B cell (primary cell): ENCODE data around the gene ZSWIM9. TPM values are rescaled to one million over a fixed set of nuclear protein-coding genes. Genes with fewer than 3 reads are reported as not detected.

ENCODE experiments used
- ATAC-seq: fragments of 200-7000 bp; cut with Tn5 transposase; one replicate; pipeline ENCODE4 v1.10.0; 2021; ENCODE audit warnings: low read depth, mild to moderate bottlenecking, moderate number of reproducible peaks, moderate library complexity
- CTCF ChIA-PET: fragments of 350-600 bp; sonication (Branson Sonifier 250); formaldehyde crosslinking; loops from one replicate; lab custom pipeline; 2021; ENCODE audit warnings: antibody characterized with exemption, inconsistent platforms; lab: Charles Lee
- POLR2A ChIA-PET: fragments of 350-600 bp; sonication (Branson Sonifier 250); formaldehyde crosslinking; loops from one replicate; lab custom pipeline; 2021; ENCODE audit warnings: antibody characterized with exemption; lab: Charles Lee
- DNase-seq: peaks from one replicate; pipeline ENCODE4 v3.0.0; 2013
- H2AFZ ChIP-seq: 2 replicates; pipeline ENCODE4 v1.6.1; 2012; ENCODE audit warnings: mild to moderate bottlenecking, low read depth, low read length; ENCODE audit not compliant: insufficient read depth, poor library complexity, severe bottlenecking
- H3K27ac ChIP-seq, 2 donors: 1 replicate in 1 of 2; 2 replicates in 1 of 2; pipeline ENCODE4 v1.5.1; 2012 to 2013; ENCODE audit warnings: low read length in 2 of 2, mild to moderate bottlenecking in 2 of 2, moderate library complexity in 1 of 2
- H3K27me3 ChIP-seq, 4 experiments: fragments of 200-600 bp in 1 of 4; sonication (generic) in 1 of 4; replicated peaks in 1 of 4; 1 replicate in 2 of 4; 2 replicates in 2 of 4; pipeline versions ENCODE4 v1.6.1 to v1.7.0; 2013 to 2016; ENCODE audit warnings: low read length in 3 of 4, mild to moderate bottlenecking in 2 of 4, mixed read lengths in 1 of 4, moderate library complexity in 1 of 4; ENCODE audit not compliant: insufficient read depth in 4 of 4, control insufficient read depth in 3 of 4; ENCODE audit errors: control extremely low read depth in 1 of 4
- H3K36me3 ChIP-seq, 2 experiments: replicated peaks in 1 of 2; 1 replicate in 1 of 2; 2 replicates in 1 of 2; pipeline versions ENCODE4 v1.6.1 to v1.7.1; 2013; ENCODE audit warnings: low read length in 1 of 2; ENCODE audit not compliant: insufficient read depth in 2 of 2, control insufficient read depth in 1 of 2; ENCODE audit errors: control extremely low read depth in 1 of 2, extremely low read depth in 1 of 2
- H3K4me1 ChIP-seq, 2 donors: fragments of 200-600 bp in 1 of 2; sonication (generic) in 1 of 2; 1 replicate in 1 of 2; 2 replicates in 1 of 2; pipeline versions ENCODE4 v1.5.1 to v1.6.1; 2013 to 2017; ENCODE audit warnings: low read length in 2 of 2; ENCODE audit not compliant: control insufficient read depth in 2 of 2, insufficient read depth in 2 of 2
- H3K4me2 ChIP-seq: replicated peaks from 2 replicates; pipeline ENCODE3; 2012; ENCODE audit warnings: mild to moderate bottlenecking, low read depth, low read length; ENCODE audit not compliant: poor library complexity, severe bottlenecking
- H3K4me3 ChIP-seq, 5 experiments: fragments of 200-600 bp in 1 of 5; sonication (generic) in 1 of 5; 1 replicate in 3 of 5; 2 replicates in 2 of 5; pipeline versions ENCODE4 v1.5.1 to v1.7.0; 2011 to 2016; ENCODE audit warnings: low read length in 4 of 5, mild to moderate bottlenecking in 4 of 5, low read depth in 2 of 5, control low read depth in 1 of 5, moderate library complexity in 1 of 5; ENCODE audit not compliant: insufficient read depth in 1 of 5; ENCODE audit errors: control extremely low read depth in 1 of 5, extremely low read depth in 1 of 5
- H3K79me2 ChIP-seq: fragments of 200-600 bp; sonication (generic); one replicate; pipeline ENCODE4 v1.6.0; 2016; ENCODE audit warnings: low read length; ENCODE audit not compliant: control insufficient read depth, insufficient read depth
- H3K9ac ChIP-seq: fragments of 200-600 bp; sonication (generic); 2 replicates; pipeline ENCODE4 v1.6.1; 2017; ENCODE audit warnings: mild to moderate bottlenecking, low read length, moderate library complexity
- H3K9me3 ChIP-seq, 3 donors: one replicate each; pipeline versions ENCODE4 v1.6.1 to v1.7.1; 2013; ENCODE audit warnings: low read length in 2 of 3; ENCODE audit not compliant: control insufficient read depth in 2 of 3, insufficient read depth in 1 of 3; ENCODE audit errors: control extremely low read depth in 1 of 3
- H4K20me1 ChIP-seq: 2 replicates; pipeline ENCODE4 v1.6.0; 2012; ENCODE audit warnings: mild to moderate bottlenecking, low read length; ENCODE audit not compliant: insufficient read depth, control insufficient read depth, poor library complexity, severe bottlenecking
- H3K27ac Mint-ChIP-seq: one replicate; pipeline ENCODE4 v1.8.0; 2021; ENCODE audit warnings: mixed read lengths
- H3K27me3 Mint-ChIP-seq: one replicate; pipeline ENCODE4 v1.8.0; 2021; ENCODE audit warnings: mixed read lengths
- H3K4me1 Mint-ChIP-seq: one replicate; pipeline ENCODE4 v1.8.0; 2021; ENCODE audit warnings: mixed read lengths
- H3K4me3 Mint-ChIP-seq: one replicate; pipeline ENCODE4 v1.8.0; 2021; ENCODE audit warnings: mixed read lengths
- H3K9me3 Mint-ChIP-seq: one replicate; pipeline ENCODE4 v1.8.0; 2022; ENCODE audit warnings: mixed read lengths; ENCODE audit not compliant: insufficient read depth
- CTCF ChIP-seq: fragments of 200-600 bp; IDR thresholded peaks from one replicate; pipeline ENCODE4 v1.8.0; 2022; ENCODE audit warnings: antibody characterized with exemption, mild to moderate bottlenecking
- EZH2 ChIP-seq: IDR thresholded peaks from 2 replicates; pipeline ENCODE4 v1.6.1; 2012; ENCODE audit warnings: borderline replicate concordance, low read depth, mild to moderate bottlenecking, moderate library complexity, low read length; ENCODE audit not compliant: insufficient read depth, poor library complexity, severe bottlenecking
- WGBS: methylation state at CpG from one replicate; pipeline ENCODE4 v1.1.5; 2013; ENCODE audit warnings: missing lambda C conversion rate; ENCODE audit not compliant: insufficient coverage; 5-methylcytosine and 5-hydroxymethylcytosine counted together
- intact Hi-C: fragments of 100-400 bp; cut with micrococcal nuclease; formaldehyde crosslinking; loops from one replicate; pipeline ENCODE4 v1.10.0; 2022
- polyA plus RNA-seq: library from polyadenylated mRNA; depleted of rRNA; stranded (reverse); fragments of >200 nt; gene quantifications from 2 replicates; pipeline ENCODE4 v1.2.3, GENCODE V29; 2012
- total RNA-seq, 2 donors: library from RNA; stranded (reverse); fragments of 120-200 nt in 1 of 2; gene quantifications; 1 replicate in 1 of 2; 2 replicates in 1 of 2; pipeline versions ENCODE4 v1.2.3 to v1.2.4, GENCODE V29; 2013 to 2022

Gene ZSWIM9
- total and polyA plus RNA-seq, 2 donors (not counting 1 experiment from before 2014, with no cell fraction given), result 1.7 to 15.7 TPM

- peaks cover 0 to 14% of the 10 kb centered on the region in 2 experiments for H3K36me3 ChIP-seq
- ATAC-seq (no peak), DNase-seq (no peak)
- H3K4me3 ChIP-seq, result no peak overlapping the region
- H3K27ac ChIP-seq, result no peak overlapping the region
- Mint-ChIP-seq H3K9me3 (no peaks in the 10 kb centered on the region), H3K4me3 (no peak overlapping the region), H3K4me1 (peaks cover 20% of the 10 kb centered on the region), H3K27me3 (no peaks in the 10 kb centered on the region), H3K27ac (no peak overlapping the region)
- CTCF ChIA-PET, result no interaction called here
- TF ChIP-seq CTCF (no peak), EZH2 (no peak)
- H3K27me3 ChIP-seq, result no peaks in the 10 kb centered on the region
- H3K9ac ChIP-seq, result no peak overlapping the region
- intact Hi-C loops, result no loop called here
- peaks cover 15 to 20% of the 10 kb centered on the region in 2 donors for H3K4me1 ChIP-seq
- no peak overlapping the region for H2AFZ ChIP-seq
- peaks cover 0 to 12% (median 0%) of the 10 kb centered on the region in 3 donors for H3K9me3 ChIP-seq
- POLR2A ChIA-PET, result no interaction called here
- H4K20me1 ChIP-seq, result no peaks in the 10 kb centered on the region
- no peak overlapping the region for H3K4me2 ChIP-seq
- 92% methylated on average over 13 of the region's 14 CpGs for WGBS
- no peaks in the 10 kb centered on the region for H3K79me2 ChIP-seq
Observed at GRCh38 chr19:48121066-48121465, 49.4 kb upstream of the ZSWIM9 start.

- Mint-ChIP-seq H3K27me3 (no peaks in the 10 kb centered on the region), H3K27ac (peak overlapping the region; percentile 75), H3K4me1 (peaks cover 20% of the 10 kb centered on the region), H3K9me3 (no peaks in the 10 kb centered on the region), H3K4me3 (peak overlapping the region; percentile 19)
- POLR2A ChIA-PET, result no interaction called here
- H4K20me1 ChIP-seq, result no peaks in the 10 kb centered on the region
- H3K9me3 ChIP-seq, result peaks cover 0 to 12% (median 0%) of the 10 kb centered on the region in 3 donors
- CTCF ChIA-PET, result no interaction called here
- intact Hi-C loops, result no loop called here
- H3K4me2 ChIP-seq, result peak overlapping the region; percentile 64
- H3K79me2 ChIP-seq, result no peaks in the 10 kb centered on the region
- H3K4me1 ChIP-seq, result peaks cover 15 to 20% of the 10 kb centered on the region in 2 donors
- peaks cover 0 to 14% of the 10 kb centered on the region in 2 experiments for H3K36me3 ChIP-seq
- peak overlapping the region; percentile 58 for H2AFZ ChIP-seq
- 21% methylated on average over 9 of the region's 10 CpGs for WGBS
- H3K27ac ChIP-seq, result peak overlapping the region in 1 of 2 donors; percentile 68
- H3K4me3 ChIP-seq, result no peak overlapping the region
- TF ChIP-seq EZH2 (no peak), CTCF (no peak)
- peak overlapping the region; percentile 1 for H3K9ac ChIP-seq
- peak; percentile 68 for DNase-seq
- no peaks in the 10 kb centered on the region for H3K27me3 ChIP-seq
- ATAC-seq, result peak; percentile 14
Observed at GRCh38 chr19:48121909-48122371, 48.5 kb upstream of the ZSWIM9 start.
